WERI-Rb-1 (cell line): ENCODE data around the gene CREG1.

Experiments used
- DNase-seq: peaks from one replicate; pipeline ENCODE4 v3.0.0-alpha.2; 2020
- H3K27ac ChIP-seq: fragments of 250-450 bp; sonication (Bioruptor Pico); 2 replicates; pipeline ENCODE4 v1.5.1; 2020; ENCODE audit warnings: mild to moderate bottlenecking, moderate library complexity
- H3K27me3 ChIP-seq: fragments of 250-450 bp; sonication (Bioruptor Pico); 2 replicates; pipeline ENCODE4 v1.5.1; 2021; ENCODE audit warnings: mild to moderate bottlenecking, low read depth, moderate library complexity; ENCODE audit not compliant: insufficient read depth, severe bottlenecking
- H3K36me3 ChIP-seq: fragments of 250-450 bp; sonication (Bioruptor Pico); 2 replicates; pipeline ENCODE4 v1.5.1; 2020; ENCODE audit warnings: mild to moderate bottlenecking, moderate library complexity
- H3K4me3 ChIP-seq: 2 replicates; pipeline ENCODE4 v1.5.1; 2011; ENCODE audit warnings: low read depth, mild to moderate bottlenecking, control low read depth, low read length
- H3K9me3 ChIP-seq: fragments of 250-450 bp; sonication (Bioruptor Pico); 2 replicates; pipeline ENCODE4 v1.5.1; 2021; ENCODE audit warnings: mild to moderate bottlenecking, moderate library complexity; ENCODE audit not compliant: severe bottlenecking
- CTCF ChIP-seq: IDR thresholded peaks from 2 replicates; pipeline ENCODE4 v1.5.1; 2011; ENCODE audit warnings: low read depth, mild to moderate bottlenecking, control low read depth, inconsistent platforms, low read length

Gene CREG1

DNA sequence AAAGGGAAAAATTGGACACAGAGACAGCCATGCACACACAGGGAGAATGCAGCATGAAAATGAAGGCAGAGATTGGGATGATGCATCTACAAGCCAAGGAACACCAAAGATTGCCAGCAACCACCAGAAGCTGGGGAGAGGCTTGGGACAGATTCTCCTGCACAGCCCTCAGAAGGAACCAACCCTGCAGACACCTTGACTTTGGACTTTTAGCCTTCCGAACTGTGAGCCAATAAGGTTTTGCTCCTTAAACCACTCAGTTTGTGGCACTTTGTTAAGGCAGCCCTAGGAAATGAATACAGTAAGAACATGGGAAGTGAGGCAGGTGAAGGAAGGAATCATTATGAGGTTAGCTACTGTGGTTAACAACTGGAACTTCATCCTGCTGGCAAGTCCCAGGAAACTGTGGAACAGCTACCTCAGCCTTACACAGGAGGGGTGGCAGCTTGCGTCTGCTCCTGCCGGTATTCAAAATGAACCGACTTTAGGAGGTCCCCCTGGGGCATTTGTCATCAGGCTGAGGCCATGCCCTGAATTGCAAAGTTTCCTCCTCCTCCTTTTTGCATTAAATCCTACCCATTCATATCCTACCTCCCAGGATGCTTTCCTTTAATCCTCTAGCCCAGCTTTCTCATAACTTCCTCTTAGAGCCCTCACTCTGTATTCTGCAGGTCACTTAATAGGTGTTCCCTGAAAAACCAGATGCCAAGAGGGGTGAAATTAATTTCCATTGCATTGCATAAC is 50.7 kb downstream of the CREG1 start:
- H3K4me3 ChIP-seq, result no peak overlapping the region
- no peak overlapping the region for H3K27ac ChIP-seq
- H3K27me3 ChIP-seq, result no peaks in the 10 kb centered on the region
- no peaks in the 10 kb centered on the region for H3K9me3 ChIP-seq
- no peaks in the 10 kb centered on the region for H3K36me3 ChIP-seq
- TF ChIP-seq CTCF, result no peak
- no peak for DNase-seq

- Histone ChIP-seq H3K36me3 (no peaks in the 10 kb centered on the region), H3K9me3 (no peaks in the 10 kb centered on the region), H3K27me3 (no peaks in the 10 kb centered on the region), H3K27ac (no peak overlapping the region), H3K4me3 (no peak overlapping the region)
- no peak for DNase-seq
- TF ChIP-seq CTCF, result no peak
Observed at GRCh38 chr1:167502192-167502551, 51.4 kb downstream of the CREG1 start.

GRCh38 chr1:167501515-167502191 is 51.9 kb downstream of the CREG1 start:
- TF ChIP-seq CTCF, result no peak
- Histone ChIP-seq H3K36me3 (no peaks in the 10 kb centered on the region), H3K27ac (no peak overlapping the region), H3K4me3 (no peak overlapping the region), H3K27me3 (no peaks in the 10 kb centered on the region), H3K9me3 (no peaks in the 10 kb centered on the region)
- no peak for DNase-seq

DNA sequence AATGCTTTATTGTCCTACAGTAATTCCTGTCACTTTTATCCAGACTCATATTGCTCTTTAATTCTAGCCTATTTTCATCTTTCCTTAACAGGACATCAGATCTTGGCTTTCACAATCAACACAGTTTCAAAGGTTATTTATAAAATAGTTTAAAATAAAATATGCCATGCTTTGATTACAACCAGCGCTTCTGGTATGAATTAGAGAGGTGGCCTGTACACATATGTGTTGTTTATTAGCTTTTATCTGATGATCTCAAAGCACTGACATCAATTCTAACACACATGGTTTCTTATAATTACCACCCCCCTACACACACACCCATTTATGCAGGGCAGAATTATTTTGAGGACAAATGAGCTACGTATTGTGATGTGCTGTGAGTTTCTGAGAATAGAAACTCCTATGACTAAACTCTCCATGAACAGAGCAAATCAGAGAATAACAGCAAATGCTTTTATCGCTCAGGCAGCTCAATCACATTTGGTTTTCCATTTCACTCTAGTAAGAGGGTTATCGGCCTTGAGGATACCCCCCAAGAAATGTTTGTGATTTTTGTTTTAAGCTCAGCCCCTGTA is 53.2 kb downstream of the CREG1 start:
- no peak for TF ChIP-seq CTCF
- H3K4me3 ChIP-seq, result no peak overlapping the region
- no peaks in the 10 kb centered on the region for H3K9me3 ChIP-seq
- H3K27me3 ChIP-seq, result no peaks in the 10 kb centered on the region
- DNase-seq, result no peak
- H3K36me3 ChIP-seq, result no peaks in the 10 kb centered on the region
- H3K27ac ChIP-seq, result no peak overlapping the region

- Histone ChIP-seq H3K4me3 (no peak overlapping the region), H3K9me3 (no peaks in the 10 kb centered on the region), H3K27me3 (no peaks in the 10 kb centered on the region), H3K36me3 (no peaks in the 10 kb centered on the region), H3K27ac (no peak overlapping the region)
- TF ChIP-seq CTCF, result no peak
- no peak for DNase-seq
Observed at GRCh38 chr1:167499664-167500101, 53.9 kb downstream of the CREG1 start.
